ENCODE data around the gene COL19A1.

The COL19A1 gene

GRCh38 chr6:70135219-70136160, 269.1 kb downstream of the COL19A1 start:
- no peak for DNase-seq

- DNase-seq: no peak
These were observed 270.6 kb downstream of the COL19A1 start for GRCh38 chr6:70136996-70137395.

- DNase-seq: no peak
These were observed 274.1 kb downstream of the COL19A1 start for GRCh38 chr6:70140496-70140895.

DNA sequence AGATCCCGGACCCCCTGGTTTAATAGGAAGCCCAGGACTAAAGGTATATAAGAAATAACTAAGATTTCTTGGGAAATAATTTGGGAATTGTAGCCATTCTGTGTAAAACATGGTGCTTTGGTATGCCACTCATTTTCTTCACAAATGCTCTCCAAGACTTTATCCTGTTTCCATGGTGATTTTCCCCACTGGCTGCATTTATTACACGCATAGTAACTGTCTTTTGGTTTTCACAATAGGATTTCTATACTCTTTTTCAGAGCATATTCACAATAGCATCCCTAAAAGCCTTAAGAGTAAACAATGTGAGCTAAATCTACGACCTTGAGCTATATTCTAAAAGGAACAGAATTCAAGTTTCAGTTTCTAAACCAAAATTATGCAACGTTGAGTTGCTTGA, 275.7 kb downstream of the COL19A1 start:
- DNase-seq: no peak

DNA sequence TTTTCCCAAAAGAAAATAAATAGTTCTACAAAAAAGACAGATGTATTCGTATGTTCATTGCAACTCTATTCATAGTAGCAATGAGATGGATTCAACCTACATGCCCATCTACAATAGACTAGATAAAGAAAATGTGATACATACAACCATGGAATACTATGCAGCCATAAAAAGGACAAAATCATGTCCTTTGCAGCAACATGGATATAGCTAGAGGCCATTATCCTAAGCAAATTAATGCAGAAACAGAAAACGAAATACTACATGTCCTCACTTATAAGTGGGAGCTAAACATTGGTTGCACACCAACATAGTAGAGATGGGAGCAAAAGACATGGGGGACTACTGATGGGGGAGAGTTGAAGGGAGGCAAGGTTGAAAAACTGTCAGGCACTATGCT, 278.8 kb downstream of the COL19A1 start:
- no peak for DNase-seq

GRCh38 chr6:70149209-70149788, 282.9 kb downstream of the COL19A1 start:
- no peak for DNase-seq

GRCh38 chr6:70150521-70150920, 284.2 kb downstream of the COL19A1 start:
- no peak for DNase-seq

GRCh38 chr6:70151616-70152015, 285.3 kb downstream of the COL19A1 start:
- DNase-seq: no peak

DNA sequence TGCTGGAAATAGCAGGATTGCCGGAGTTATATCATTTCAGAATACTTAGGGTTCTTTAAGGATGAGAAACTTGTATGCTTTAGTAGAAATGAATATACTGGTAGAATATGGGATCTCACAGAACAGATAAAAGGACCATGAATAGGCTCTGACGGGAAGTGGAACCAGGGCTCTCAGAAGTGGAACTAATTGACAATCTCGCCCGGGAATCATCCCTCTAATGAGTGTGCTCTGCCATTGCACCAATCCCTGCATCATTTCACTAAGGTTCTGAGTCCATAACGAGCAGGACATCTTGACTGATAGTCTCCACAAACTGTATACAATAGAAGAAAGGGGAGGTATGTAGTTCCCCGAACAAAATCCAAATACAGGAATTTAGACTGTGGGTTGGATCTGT, 286.4 kb downstream of the COL19A1 start:
- DNase-seq: no peak

GRCh38 chr6:70157086-70157485, 290.7 kb downstream of the COL19A1 start:
- DNase-seq: no peak

DNA sequence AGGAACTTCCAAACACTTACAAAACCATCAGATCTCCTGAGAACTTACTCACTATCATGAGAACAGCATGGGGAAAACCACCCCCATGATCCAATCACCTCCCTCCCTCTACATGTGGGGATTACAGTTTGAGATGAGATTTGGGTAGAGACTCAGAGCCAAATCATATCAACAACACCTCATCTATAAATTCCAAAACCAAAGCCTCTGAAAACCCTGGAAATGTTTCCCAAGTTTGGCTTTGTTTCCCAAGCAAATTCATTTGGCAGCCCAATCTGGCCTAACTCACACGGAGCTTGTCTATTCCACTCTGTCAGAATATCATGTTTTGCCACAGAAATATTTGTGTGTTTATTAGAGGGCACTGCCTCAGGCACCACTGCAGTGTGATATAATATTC, 293.9 kb downstream of the COL19A1 start:
- no peak for DNase-seq

DNA sequence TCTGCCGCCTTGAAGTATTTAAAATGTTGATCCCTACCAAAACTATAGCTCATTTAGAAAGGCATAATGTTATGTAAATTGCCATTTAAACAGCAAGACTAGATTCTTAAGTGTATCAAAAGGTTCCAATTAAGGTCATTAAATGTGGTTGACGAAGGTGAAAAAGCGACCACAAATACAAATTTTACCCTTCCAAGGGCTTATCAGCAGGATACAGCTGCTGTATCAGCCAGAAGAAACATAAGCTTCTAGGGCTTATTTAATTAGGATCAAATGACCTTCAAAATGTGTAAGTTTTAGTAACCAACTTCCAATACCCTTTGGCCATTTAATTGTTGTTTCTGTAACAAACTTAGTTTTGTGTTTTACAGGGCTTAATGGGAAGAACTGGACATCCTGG, 296.6 kb downstream of the COL19A1 start:
- DNase-seq: no peak

DNA sequence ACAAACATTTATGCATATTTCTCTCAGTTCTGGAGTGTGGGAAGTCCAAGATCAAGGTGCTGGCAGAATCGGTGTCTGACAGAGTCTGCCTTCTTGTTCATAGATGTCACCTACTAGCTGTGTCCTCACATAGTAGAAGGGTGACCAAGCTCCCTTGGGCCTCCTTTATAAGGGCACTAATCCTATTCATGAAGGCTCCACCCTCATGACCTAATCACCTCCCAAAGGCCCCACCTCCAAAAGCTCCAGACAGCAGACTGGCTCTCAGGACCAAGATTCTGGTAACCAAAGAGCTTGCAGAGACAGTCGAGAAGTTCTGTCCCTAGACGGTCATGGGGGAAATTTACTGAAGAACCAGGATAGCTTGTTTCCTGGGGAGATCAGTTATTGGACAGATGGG, 297.4 kb downstream of the COL19A1 start:
- DNase-seq: no peak

GRCh38 chr6:70164556-70164955, 298.2 kb downstream of the COL19A1 start:
- DNase-seq: no peak

DNA sequence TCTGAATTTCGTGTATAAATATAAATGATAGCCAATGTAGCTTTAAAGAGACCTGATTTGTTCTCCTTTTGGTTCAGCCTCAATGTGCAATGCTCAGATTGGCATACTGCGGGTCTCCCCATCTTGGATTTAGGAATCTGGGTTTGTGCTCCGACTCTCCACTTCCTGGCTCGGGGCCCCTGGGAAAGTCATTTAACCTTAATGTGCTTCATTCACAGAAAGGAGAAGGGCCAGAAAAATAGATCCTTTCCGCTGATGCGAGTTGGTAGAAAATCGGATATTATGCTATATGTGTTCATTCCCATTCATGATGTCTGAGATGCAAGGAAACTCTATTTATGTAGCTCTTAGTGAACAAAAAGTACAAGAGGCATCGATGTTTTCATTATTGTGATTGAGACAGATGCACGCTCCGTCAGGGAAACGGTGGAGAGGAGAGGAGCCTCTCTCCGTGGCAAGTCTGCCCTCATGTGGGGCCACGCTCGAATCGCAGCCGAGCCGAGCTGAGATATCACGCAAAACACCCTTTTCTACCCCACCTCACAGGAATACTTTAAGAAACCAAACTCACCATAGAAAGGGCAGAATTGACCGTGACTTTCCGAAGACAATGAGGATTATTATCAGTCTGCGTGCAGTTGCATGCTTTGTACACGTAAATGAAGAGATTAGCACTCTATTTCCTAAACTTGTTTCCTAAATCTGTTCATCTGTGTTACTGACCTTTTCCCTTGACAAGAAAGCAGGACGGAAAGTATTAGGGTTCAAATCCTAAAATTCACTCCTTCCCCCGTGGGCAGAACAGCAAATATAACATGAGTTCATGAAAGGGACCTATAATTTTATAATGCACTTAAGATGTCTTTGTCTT, 300.0 kb downstream of the COL19A1 start:
- peak in 1 of 2 donors; percentile 11 for DNase-seq

GRCh38 chr6:70168681-70169377, 302.5 kb downstream of the COL19A1 start:
- DNase-seq: no peak

DNA sequence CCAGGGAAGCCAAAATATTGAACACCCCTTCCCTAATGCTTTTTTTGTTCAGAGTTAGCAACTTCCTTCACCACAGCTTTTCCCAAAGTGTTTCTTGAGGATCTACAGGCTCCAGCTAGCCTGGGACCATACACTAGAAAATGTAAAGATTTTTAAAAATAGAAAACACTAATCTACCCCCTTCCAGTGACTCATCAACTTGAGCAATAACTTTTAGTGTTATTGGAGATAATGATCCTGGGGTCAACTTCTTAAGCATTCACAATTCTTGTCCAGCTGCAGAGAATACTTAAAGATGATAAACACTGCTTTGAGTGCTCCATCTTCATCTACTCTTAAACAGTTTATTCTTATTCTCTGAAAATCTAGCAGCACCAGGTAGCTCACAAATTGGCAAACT, 304.9 kb downstream of the COL19A1 start:
- no peak for DNase-seq

GRCh38 chr6:70172252-70172651, 305.9 kb downstream of the COL19A1 start:
- no peak for DNase-seq

GRCh38 chr6:70175770-70176169, 309.4 kb downstream of the COL19A1 start:
- no peak for DNase-seq

DNA sequence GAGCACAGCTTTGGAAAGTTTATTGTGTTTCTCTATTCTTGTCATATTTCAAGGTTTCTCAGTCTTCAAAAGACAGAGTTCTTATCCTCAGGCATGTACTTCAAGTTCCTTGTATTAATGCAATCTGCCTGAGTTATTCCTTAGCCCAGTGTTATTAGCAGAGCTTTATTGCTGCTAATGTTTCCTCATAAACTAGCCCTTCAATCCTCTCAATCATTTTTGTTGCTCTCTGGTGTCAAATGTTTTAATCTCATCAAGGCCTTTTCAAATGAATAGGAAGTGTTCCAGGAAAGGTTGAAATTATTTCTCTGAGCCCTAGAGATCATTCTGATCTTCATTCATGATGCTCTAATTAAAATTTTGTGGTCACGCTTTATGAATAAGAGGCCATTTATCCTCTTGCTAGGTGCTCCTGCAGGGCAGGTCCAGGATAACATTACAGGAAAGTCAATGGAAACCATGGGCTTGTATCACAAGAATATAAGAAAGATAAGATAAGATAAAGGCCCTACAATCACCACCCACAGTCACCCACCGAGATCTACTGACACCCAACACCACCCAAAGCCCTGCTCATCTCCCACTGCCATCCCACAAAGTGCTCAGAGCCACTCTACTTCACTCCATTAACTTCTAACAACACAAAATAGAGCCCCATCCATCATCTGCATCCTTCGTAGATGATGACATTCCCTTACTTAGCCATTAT, 310.6 kb downstream of the COL19A1 start:
- DNase-seq: no peak

GRCh38 chr6:70180183-70180900, 314.0 kb downstream of the COL19A1 start:
- DNase-seq: no peak
